Testis (tissue), 3 donors: Measurements from ENCODE around the gene TP73. TPM values are rescaled to one million over a fixed set of nuclear protein-coding genes. Genes with fewer than 3 reads are reported as not detected.
A peak's percentile ranks its signal among the peaks of the same experiment; 100 is the strongest.

ENCODE experiments used
- DNase-seq: peaks from one replicate; pipeline ENCODE4 v3.0.0-alpha.2; 2019
- H3K27ac ChIP-seq, 2 donors: fragments of 200-600 bp; sonication (generic); one replicate each; pipeline ENCODE4 v1.5.1; 2019
- H3K27me3 ChIP-seq: fragments of 200-600 bp; sonication (generic); one replicate; pipeline ENCODE4 v1.5.1; 2019
- H3K36me3 ChIP-seq: fragments of 200-600 bp; sonication (generic); one replicate; pipeline ENCODE4 v1.5.1; 2017; ENCODE audit warnings: low read depth; ENCODE audit errors: missing control alignments
- H3K4me1 ChIP-seq: fragments of 200-600 bp; sonication (generic); one replicate; pipeline ENCODE4 v1.5.1; 2019
- H3K4me3 ChIP-seq, 2 donors: fragments of 200-600 bp; sonication (generic); one replicate each; pipeline ENCODE4 v1.5.1; 2017 to 2019
- H3K9me3 ChIP-seq: fragments of 200-600 bp; sonication (generic); one replicate; pipeline ENCODE4 v1.5.1; 2017
- CTCF ChIP-seq, 3 experiments: fragments of 450-650 bp in 2 of 3; fragments of 200-600 bp in 1 of 3; sonication (generic) in 1 of 3; IDR thresholded peaks; one replicate each; pipeline ENCODE4 v1.5.1; 2016 to 2019; ENCODE audit warnings: antibody characterized with exemption in 3 of 3, mild to moderate bottlenecking in 2 of 3, moderate library complexity in 1 of 3
- POLR2A ChIP-seq: fragments of 450-650 bp; IDR thresholded peaks from one replicate; pipeline ENCODE4 v1.6.1; 2017; ENCODE audit warnings: antibody characterized with exemption, mild to moderate bottlenecking, moderate library complexity
- WGBS, 2 donors: methylation state at CpG; one replicate each; pipeline ENCODE4 v1.1.5; 2018; 5-methylcytosine and 5-hydroxymethylcytosine counted together
- intact Hi-C: fragments of 100-400 bp; cut with DNase I; formaldehyde crosslinking; loops from one replicate; pipeline ENCODE4 v1.15.1; 2023; ENCODE audit warnings: low total_unique reads
- polyA plus RNA-seq: library from polyadenylated mRNA; stranded (reverse); fragments of 350-450 nt; fragmentation: Illumina TruSeq; extraction: RNeasy Lipid Tissue Mini Kit (QIAGEN cat#74804); gene quantifications from one replicate; pipeline ENCODE4 v1.2.3, GENCODE V29; 2014; ENCODE audit warnings: low read depth, low replicate concordance; ENCODE audit not compliant: insufficient read depth
- total RNA-seq, 2 donors: library from RNA; depleted of rRNA; stranded (reverse); fragments of >200 nt; gene quantifications; one replicate each; pipeline ENCODE4 v1.2.3, GENCODE V29; 2016

The TP73 gene
- total and polyA plus RNA-seq, 3 donors from 2014 or later, result 1.3 to 2.2 (median 1.5) TPM

DNA sequence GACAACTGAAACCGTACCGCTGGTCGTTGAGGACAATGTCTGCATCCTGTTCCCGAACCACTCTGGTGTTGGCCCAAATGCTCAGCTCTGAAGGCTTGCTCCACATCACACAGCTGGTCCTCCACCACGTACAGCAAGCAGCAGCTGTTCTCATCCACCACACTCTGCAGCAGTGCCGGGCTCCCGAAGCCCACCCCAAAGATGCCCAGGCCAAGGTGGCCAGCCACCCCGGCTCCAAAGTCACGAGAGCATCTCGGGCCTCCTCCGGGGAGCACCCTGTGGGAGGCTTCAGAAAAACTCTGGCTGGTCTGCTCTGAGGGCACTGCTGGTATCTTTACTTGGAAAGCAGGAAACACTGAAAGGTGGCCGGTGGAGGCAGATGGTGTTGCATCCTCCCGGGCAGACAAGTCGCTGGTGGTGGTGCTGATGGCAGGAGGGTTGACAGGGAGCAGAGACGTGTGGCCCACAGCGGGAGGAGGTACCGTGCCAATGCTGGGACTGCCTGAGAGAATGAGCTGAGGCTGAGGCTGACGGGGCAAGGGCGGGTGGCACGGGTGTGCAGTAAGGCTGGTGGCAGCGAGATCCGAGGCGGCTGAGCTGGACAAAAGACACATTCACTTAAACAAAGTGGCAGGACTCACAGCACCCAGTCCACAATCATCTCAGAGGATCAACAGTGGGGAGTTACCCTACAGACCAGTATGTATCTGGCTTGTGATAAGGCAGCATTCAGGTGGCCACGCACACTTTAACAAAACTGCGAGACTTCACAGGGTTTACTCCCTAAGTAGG, 93.5 kb downstream of the TP73 start:
- intact Hi-C loops, result no loop called here
- 70 to 71% methylated on average over 22 to 25 of the region's 25 CpGs for WGBS, 2 donors
- DNase-seq, result peak; percentile 53
- Histone ChIP-seq H3K27ac (peak overlapping the region in 1 of 2 donors; percentile 28), H3K9me3 (no peaks in the 10 kb centered on the region), H3K4me3 (no peak overlapping the region), H3K4me1 (peaks cover 28% of the 10 kb centered on the region), H3K36me3 (no peaks in the 10 kb centered on the region), H3K27me3 (no peaks in the 10 kb centered on the region)
- TF ChIP-seq CTCF (IDR thresholded peaks at IDR 0.05) (no peak), POLR2A (no peak)

- intact Hi-C loops, result no loop called here
- H3K4me3 ChIP-seq, result peak overlapping the region; percentile 66 to 77
- H3K4me1 ChIP-seq, result peaks cover 28% of the 10 kb centered on the region
- peak overlapping the region; percentile 28 to 42 for H3K27ac ChIP-seq
- WGBS, 2 donors, result 18 to 47% methylated on average over 6 to 35 of the region's 35 CpGs
- H3K27me3 ChIP-seq, result no peaks in the 10 kb centered on the region
- TF ChIP-seq CTCF (IDR thresholded peaks at IDR 0.05) (no peak), POLR2A (no peak)
- peak; percentile 35 for DNase-seq
- H3K9me3 ChIP-seq, result no peaks in the 10 kb centered on the region
- no peaks in the 10 kb centered on the region for H3K36me3 ChIP-seq
Observed at GRCh38 chr1:3746389-3746829, 94.1 kb downstream of the TP73 start.

DNA sequence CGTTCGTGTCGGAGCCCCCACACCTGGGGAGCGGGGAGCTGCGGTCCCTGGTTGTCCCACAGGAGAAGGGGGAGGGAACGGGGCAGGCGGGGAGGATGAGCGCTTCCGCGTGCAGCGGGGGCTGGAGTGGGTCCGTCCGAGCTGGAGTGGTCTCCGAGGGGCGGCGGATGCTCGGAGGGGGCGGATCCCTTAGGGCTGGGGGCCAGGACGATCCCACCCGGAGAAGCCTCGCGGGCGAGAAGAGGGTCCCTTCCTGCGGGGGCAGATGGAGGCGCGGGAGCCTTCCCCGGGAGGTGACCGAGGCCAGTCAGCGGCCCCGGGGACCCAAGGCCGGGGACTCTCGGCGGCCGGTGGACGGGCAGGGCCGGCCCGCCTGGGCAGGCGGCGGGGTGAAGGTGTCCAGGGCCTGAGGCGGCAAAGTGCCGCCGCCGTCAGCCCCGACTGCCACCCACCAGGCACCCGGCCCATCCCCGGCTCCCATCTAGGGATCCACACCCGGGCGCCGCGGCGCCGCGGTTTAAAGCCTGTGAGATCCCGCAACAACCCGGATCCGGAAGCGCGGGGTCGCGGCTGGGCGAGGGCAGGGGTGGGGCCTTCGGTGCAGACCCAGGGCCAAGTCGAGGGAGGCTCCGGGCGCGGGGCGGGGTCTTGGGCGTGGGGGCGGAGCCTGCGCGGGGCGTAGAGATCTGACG, 94.7 kb downstream of the TP73 start:
- no peaks in the 10 kb centered on the region for H3K36me3 ChIP-seq
- intact Hi-C loops, result no loop called here
- 0 to 2% methylated on average over 14 to 71 of the region's 73 CpGs for WGBS, 2 donors

DNA sequence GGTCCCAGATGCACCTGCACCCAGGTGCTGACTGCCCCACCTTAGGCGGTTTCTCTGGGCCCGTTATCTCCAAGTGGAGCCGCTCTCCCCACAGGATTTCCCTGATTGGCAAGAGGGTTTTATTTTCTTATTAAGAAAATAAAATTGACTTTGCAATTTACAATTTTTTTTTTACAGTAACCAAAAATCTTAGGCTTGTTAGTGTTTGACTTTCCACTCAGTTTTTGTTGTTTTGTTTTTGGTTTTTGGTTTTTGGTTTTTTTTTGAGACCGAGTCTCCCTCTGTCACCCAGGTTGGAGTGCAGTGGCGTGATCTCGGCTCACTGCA, 95.2 kb downstream of the TP73 start:
- peak overlapping the region in 1 of 2 donors; percentile 28 for H3K27ac ChIP-seq
- no peaks in the 10 kb centered on the region for H3K9me3 ChIP-seq
- 32% methylated on average over 6 of the region's 6 CpGs for WGBS, 2 donors
- peak overlapping the region; percentile 66 to 77 for H3K4me3 ChIP-seq
- H3K27me3 ChIP-seq, result no peaks in the 10 kb centered on the region
- intact Hi-C loops, result no loop called here
- DNase-seq, result no peak
- peaks cover 21% of the 10 kb centered on the region for H3K4me1 ChIP-seq
- TF ChIP-seq CTCF (IDR thresholded peaks at IDR 0.05) (no peak), POLR2A (no peak)
- H3K36me3 ChIP-seq, result no peaks in the 10 kb centered on the region

More for the DNA sequence above, 94.7 kb downstream of the TP73 start:
- H3K4me3 ChIP-seq, result peak overlapping the region; percentile 66 to 77
- peaks cover 22% of the 10 kb centered on the region for H3K4me1 ChIP-seq
- H3K27ac ChIP-seq, result peak overlapping the region; percentile 28 to 42
- TF ChIP-seq CTCF (IDR thresholded peaks at IDR 0.05) (no peak), POLR2A (no peak)
- DNase-seq, result peak; percentile 95
- no peaks in the 10 kb centered on the region for H3K9me3 ChIP-seq
- H3K27me3 ChIP-seq, result no peaks in the 10 kb centered on the region
